Panc1 (cell line): ENCODE measurements around the gene TEDDM1. TPM values are rescaled to one million over a fixed set of nuclear protein-coding genes. Genes with fewer than 3 reads are reported as not detected.

Experiments used
- ATAC-seq: fragments of 200-7000 bp; cut with Tn5 transposase; 2 replicates; pipeline ENCODE4 v1.9.1; 2020; ENCODE audit warnings: mild to moderate bottlenecking, moderate library complexity
- BruUV-seq: library from RNA; stranded (reverse); fragments of 400-500 nt; replicated peaks from 2 replicates; lab custom pipeline; 2021; lab: Mats Ljungman, UMichigan
- CTCF ChIA-PET: fragments of 300-600 bp; sonication (Branson Sonifier 250); formaldehyde crosslinking; loops from one replicate; lab custom pipeline; 2022; ENCODE audit warnings: antibody characterized with exemption; lab: Charles Lee
- POLR2A ChIA-PET: fragments of 300-600 bp; sonication (Branson Sonifier 250); formaldehyde crosslinking; loops from one replicate; lab custom pipeline; 2022; ENCODE audit warnings: antibody characterized with exemption; lab: Charles Lee
- DNase-seq: peaks from one replicate; pipeline ENCODE4 v3.0.0-alpha.2; 2010; ENCODE audit warnings: low read depth, low spot score
- H3K27ac ChIP-seq: 2 replicates; pipeline ENCODE4 v1.5.1; 2011; ENCODE audit warnings: mild to moderate bottlenecking, low read length, inconsistent platforms
- H3K27me3 ChIP-seq: fragments of 200-500 bp; sonication (Bioruptor generic); 2 replicates; pipeline ENCODE4 v1.6.0; 2014; ENCODE audit warnings: low read length, inconsistent platforms; ENCODE audit not compliant: control insufficient read depth, insufficient read depth
- H3K36me3 ChIP-seq: fragments of 200-500 bp; sonication (Bioruptor generic); 2 replicates; pipeline ENCODE4 v1.5.1; 2014; ENCODE audit warnings: inconsistent platforms, mild to moderate bottlenecking, low read length, moderate library complexity; ENCODE audit not compliant: control insufficient read depth, insufficient read depth
- H3K4me1 ChIP-seq: 2 replicates; pipeline ENCODE4 v1.5.1; 2011; ENCODE audit warnings: inconsistent platforms, mild to moderate bottlenecking, low read length, moderate library complexity; ENCODE audit not compliant: control insufficient read depth, insufficient read depth
- H3K4me3 ChIP-seq, 2 experiments: 2 replicates each; pipeline ENCODE4 v1.5.1; 2011 to 2012; ENCODE audit warnings: low read depth in 2 of 2, low read length in 2 of 2, mild to moderate bottlenecking in 2 of 2, inconsistent platforms in 1 of 2, moderate library complexity in 1 of 2
- H3K9me3 ChIP-seq: fragments of 200-500 bp; sonication (Bioruptor generic); 2 replicates; pipeline ENCODE4 v1.5.1; 2014; ENCODE audit warnings: low read depth, mild to moderate bottlenecking, inconsistent platforms, low read length, moderate library complexity; ENCODE audit not compliant: control insufficient read depth, insufficient read depth
- CTCF ChIP-seq: fragments of 450-650 bp; IDR thresholded peaks from 2 replicates; pipeline ENCODE4 v1.5.1; 2017; ENCODE audit warnings: mild to moderate bottlenecking
- POLR2AphosphoS5 ChIP-seq: IDR thresholded peaks from 2 replicates; pipeline ENCODE4 v1.6.1; 2012; ENCODE audit warnings: mild to moderate bottlenecking, low read depth, low read length, moderate library complexity
- REST ChIP-seq, 2 experiments: IDR thresholded peaks; 2 replicates each; pipeline ENCODE4 v1.6.1; 2011 to 2012; ENCODE audit warnings: low read depth in 2 of 2, control low read depth in 1 of 2, low read length in 1 of 2, mild to moderate bottlenecking in 1 of 2, moderate library complexity in 1 of 2; ENCODE audit not compliant: insufficient read depth in 1 of 2
- SIN3A ChIP-seq: IDR thresholded peaks from 2 replicates; pipeline ENCODE4 v1.6.1; 2012; ENCODE audit warnings: low read depth, mild to moderate bottlenecking, low read length, moderate library complexity, borderline replicate concordance; ENCODE audit not compliant: insufficient read depth
- TCF7L2 ChIP-seq: IDR thresholded peaks from 2 replicates; pipeline ENCODE4 v1.6.1; 2011; ENCODE audit warnings: mild to moderate bottlenecking, low read depth, low read length, inconsistent platforms
- in situ Hi-C: cut with HindIII; loops from 2 replicates; pipeline ENCODE4 v1.10.0; 2016; ENCODE audit warnings: low sequenced_read_pairs, low pct_unique_long_range_greater_than_20kb
- intact Hi-C: fragments of 100-400 bp; cut with micrococcal nuclease; formaldehyde crosslinking; loops from one replicate; pipeline ENCODE4 v1.10.0; 2022; ENCODE audit not compliant: unreplicated experiment
- total RNA-seq: library from RNA; stranded (reverse); gene quantifications from one replicate; pipeline ENCODE4 v1.2.1, GENCODE V29; 2021; ENCODE audit not compliant: unreplicated experiment

Gene TEDDM1
- total RNA-seq, 1 experiment from 2014 or later = not detected

GRCh38 chr1:182384387-182384960, 16.0 kb downstream of the TEDDM1 start:
- TF ChIP-seq TCF7L2 = no peak
- TF ChIP-seq REST (IDR thresholded peaks at IDR 0.05; ENCODE audit: insufficient read depth in 1 of 2, low read depth in 2 of 2, low read length in 1 of 2) = no peak
- no peak for TF ChIP-seq POLR2AphosphoS5
- TF ChIP-seq SIN3A = no peak
- no peak for TF ChIP-seq CTCF
- H3K4me1 ChIP-seq = no peaks in the 10 kb centered on the region
- intact Hi-C loops (no loop called here), in situ Hi-C loops (no loop called here)
- peaks cover 4% of the 10 kb centered on the region for H3K36me3 ChIP-seq
- ChIA-PET POLR2A (no interaction called here), CTCF (no interaction called here)
- ATAC-seq (no peak), DNase-seq (no peak)
- no peak overlapping the region for H3K27ac ChIP-seq
- no peaks in the 10 kb centered on the region for H3K9me3 ChIP-seq
- BruUV-seq = no TSS peak
- no peak overlapping the region for H3K4me3 ChIP-seq
- no peaks in the 10 kb centered on the region for H3K27me3 ChIP-seq

DNA sequence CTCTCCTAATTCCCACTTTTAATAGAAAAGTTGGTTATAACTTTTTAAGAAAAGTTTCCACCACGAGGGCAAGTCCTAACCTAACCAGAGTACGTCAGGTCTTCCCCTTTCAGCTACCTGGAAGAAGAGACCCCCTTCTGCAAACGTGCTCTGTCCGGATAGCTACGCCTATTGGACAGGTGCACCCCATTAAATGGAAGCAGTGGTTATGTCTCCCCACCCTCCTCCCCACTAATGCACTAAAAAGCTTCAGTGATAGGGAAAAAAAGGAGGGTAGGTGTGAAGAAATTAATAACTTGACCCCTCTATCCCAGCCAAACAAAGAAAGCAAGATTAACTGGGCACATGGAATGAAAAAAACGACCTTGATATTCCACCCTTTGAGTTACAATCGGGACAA, 16.5 kb downstream of the TEDDM1 start:
- DNase-seq = no peak
- intact Hi-C loops (no loop called here), in situ Hi-C loops (no loop called here)
- no TSS peak for BruUV-seq
- POLR2A ChIA-PET = no interaction called here
- peaks cover 4% of the 10 kb centered on the region for H3K36me3 ChIP-seq
- no peaks in the 10 kb centered on the region for H3K9me3 ChIP-seq
- TF ChIP-seq CTCF (no peak), TCF7L2 (no peak), REST (IDR thresholded peaks at IDR 0.05; ENCODE audit: insufficient read depth in 1 of 2, low read depth in 2 of 2, low read length in 1 of 2) (no peak), SIN3A (no peak), POLR2AphosphoS5 (no peak)
- no peak overlapping the region for H3K4me3 ChIP-seq
- ATAC-seq = no peak
- no peak overlapping the region for H3K27ac ChIP-seq
- CTCF ChIA-PET = no interaction called here
- no peaks in the 10 kb centered on the region for H3K4me1 ChIP-seq
- no peaks in the 10 kb centered on the region for H3K27me3 ChIP-seq
